ENCODE measurements around the gene FREM3.

FREM3 gene

DNA sequence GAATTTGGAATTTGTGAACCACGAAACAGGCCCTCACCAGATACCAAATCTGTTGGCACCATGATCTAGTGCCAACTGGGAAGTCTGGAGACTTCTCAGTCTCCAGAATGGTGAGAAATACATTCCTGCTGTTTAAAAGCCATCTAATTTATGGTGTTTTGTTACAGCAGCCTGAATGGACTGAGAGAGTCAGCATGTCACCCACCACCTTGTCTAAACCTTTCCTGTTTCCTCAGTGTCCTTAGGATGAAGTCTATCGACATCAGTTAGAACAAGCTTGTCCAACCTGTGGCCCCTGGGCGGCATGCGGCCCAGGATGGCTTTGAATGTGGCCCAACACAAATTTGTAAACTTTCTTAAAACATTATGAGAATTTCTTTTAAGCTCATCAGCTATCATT lies 42.1 kb downstream of the FREM3 start:
- no peaks in the 10 kb centered on the region for H3K4me1 ChIP-seq (ENCODE audit: insufficient read depth, low read length)
- H3K4me3 ChIP-seq (ENCODE audit: low read depth in 1 of 2, low read length in 2 of 2): no peak overlapping the region
- H3K9ac ChIP-seq (ENCODE audit: low read length): no peak overlapping the region
- no peaks in the 10 kb centered on the region for H3K36me3 ChIP-seq (ENCODE audit: insufficient read depth, low read length)
- H3K27ac ChIP-seq (ENCODE audit: low read depth, low read length): no peak overlapping the region
- no peaks in the 10 kb centered on the region for H3K27me3 ChIP-seq (ENCODE audit: control insufficient read depth in 1 of 2, insufficient read depth in 2 of 2, low read length in 2 of 2)
- no peaks in the 10 kb centered on the region for H3K9me3 ChIP-seq (ENCODE audit: low read length)

DNA sequence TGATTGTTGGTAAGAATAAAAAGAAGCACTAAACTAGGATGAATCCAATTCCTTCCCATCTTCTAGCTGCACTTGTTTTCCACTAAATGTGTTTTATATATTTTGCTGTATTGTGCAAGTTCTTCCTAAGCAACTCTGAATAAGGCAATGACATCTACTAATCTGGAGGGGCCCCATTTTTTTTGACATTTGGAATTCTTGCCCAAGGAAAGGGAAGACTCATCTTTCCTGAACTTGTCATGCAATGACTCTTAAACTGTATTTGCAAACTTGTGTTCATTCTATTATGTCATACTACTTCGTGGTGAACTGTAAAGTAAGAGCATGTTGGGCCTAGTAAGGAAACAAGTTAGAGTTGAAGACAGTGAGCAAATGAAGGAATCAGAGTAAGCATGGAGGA lies 45.9 kb downstream of the FREM3 start:
- no peak overlapping the region for H3K27ac ChIP-seq (ENCODE audit: low read depth, low read length)
- H3K4me1 ChIP-seq (ENCODE audit: insufficient read depth, low read length): no peaks in the 10 kb centered on the region
- no peaks in the 10 kb centered on the region for H3K9me3 ChIP-seq (ENCODE audit: low read length)
- H3K9ac ChIP-seq (ENCODE audit: low read length): no peak overlapping the region
- no peak overlapping the region for H3K4me3 ChIP-seq (ENCODE audit: low read depth in 1 of 2, low read length in 2 of 2)
- H3K27me3 ChIP-seq (ENCODE audit: control insufficient read depth in 1 of 2, insufficient read depth in 2 of 2, low read length in 2 of 2): no peaks in the 10 kb centered on the region
- no peaks in the 10 kb centered on the region for H3K36me3 ChIP-seq (ENCODE audit: insufficient read depth, low read length)

DNA sequence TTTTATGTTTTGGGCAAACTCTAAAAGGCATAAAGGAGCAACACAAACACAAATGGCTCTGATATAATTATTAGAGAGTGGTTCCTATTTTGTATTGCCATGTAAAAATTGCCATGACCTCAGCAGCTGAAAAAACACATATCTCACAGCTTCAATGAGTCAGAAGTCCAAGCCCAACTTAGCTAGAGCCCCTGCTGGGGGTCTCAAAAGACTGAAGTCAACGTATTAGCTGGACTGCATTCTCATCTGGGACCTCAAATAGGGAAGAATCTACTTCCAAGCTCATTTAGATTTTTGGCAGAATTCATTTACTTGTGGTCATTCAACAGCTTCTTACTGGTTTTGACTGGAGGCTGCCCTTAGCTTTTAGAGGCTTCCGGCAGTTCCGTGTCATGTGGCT lies 47.4 kb downstream of the FREM3 start:
- Histone ChIP-seq H3K4me1 (ENCODE audit: insufficient read depth, low read length) (no peaks in the 10 kb centered on the region), H3K27ac (ENCODE audit: low read depth, low read length) (no peak overlapping the region), H3K36me3 (ENCODE audit: insufficient read depth, low read length) (no peaks in the 10 kb centered on the region), H3K27me3 (ENCODE audit: control insufficient read depth in 1 of 2, insufficient read depth in 2 of 2, low read length in 2 of 2) (no peaks in the 10 kb centered on the region), H3K9ac (ENCODE audit: low read length) (no peak overlapping the region), H3K9me3 (ENCODE audit: low read length) (no peaks in the 10 kb centered on the region), H3K4me3 (ENCODE audit: low read depth in 1 of 2, low read length in 2 of 2) (no peak overlapping the region)

DNA sequence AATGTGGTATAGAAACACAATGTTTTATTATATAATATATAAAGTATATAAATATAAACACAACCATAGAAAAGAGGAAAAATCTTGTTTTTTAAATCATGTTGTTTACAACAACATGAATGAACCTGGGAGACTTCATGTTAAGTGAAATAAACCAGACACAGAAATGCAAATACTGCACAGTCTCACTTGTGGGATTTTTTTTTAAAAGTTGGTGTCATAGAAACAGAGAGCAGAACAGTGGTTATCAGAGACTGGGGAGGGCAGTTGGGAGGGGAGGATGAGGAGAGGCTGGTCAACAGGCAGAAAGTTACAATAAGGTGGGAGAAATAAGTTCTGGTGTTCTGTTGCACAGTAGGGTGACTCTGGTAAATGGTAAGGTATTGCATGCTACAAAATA lies 57.1 kb downstream of the FREM3 start:
- no peak overlapping the region for H3K27ac ChIP-seq (ENCODE audit: low read depth, low read length)
- H3K9ac ChIP-seq (ENCODE audit: low read length): no peak overlapping the region
- H3K9me3 ChIP-seq (ENCODE audit: low read length): no peaks in the 10 kb centered on the region
- peaks cover 8% of the 10 kb centered on the region for H3K4me1 ChIP-seq (ENCODE audit: insufficient read depth, low read length)
- no peak overlapping the region for H3K4me3 ChIP-seq (ENCODE audit: low read depth in 1 of 2, low read length in 2 of 2)
- no peaks in the 10 kb centered on the region for H3K36me3 ChIP-seq (ENCODE audit: insufficient read depth, low read length)
- no peaks in the 10 kb centered on the region for H3K27me3 ChIP-seq (ENCODE audit: control insufficient read depth in 1 of 2, insufficient read depth in 2 of 2, low read length in 2 of 2)

DNA sequence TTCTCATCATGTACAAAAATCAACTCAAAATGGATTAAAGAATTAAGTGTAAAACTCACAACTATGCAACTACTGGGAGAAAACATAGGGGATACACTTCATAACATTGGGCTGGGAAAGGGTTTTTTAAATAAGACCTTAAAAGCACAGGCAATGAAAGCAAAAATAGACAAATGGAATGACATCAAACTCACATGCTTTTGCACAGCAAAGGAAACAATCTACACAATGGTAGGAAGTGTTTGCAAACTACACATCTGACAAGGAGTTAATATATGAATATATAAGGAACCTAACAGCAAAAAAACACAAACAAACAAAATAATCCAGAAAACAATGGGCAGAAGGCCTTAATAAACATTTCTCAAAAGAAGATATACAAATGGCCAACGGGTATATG lies 57.9 kb downstream of the FREM3 start:
- no peak overlapping the region for H3K4me3 ChIP-seq (ENCODE audit: low read depth in 1 of 2, low read length in 2 of 2)
- no peaks in the 10 kb centered on the region for H3K9me3 ChIP-seq (ENCODE audit: low read length)
- no peak overlapping the region for H3K27ac ChIP-seq (ENCODE audit: low read depth, low read length)
- peaks cover 8% of the 10 kb centered on the region for H3K4me1 ChIP-seq (ENCODE audit: insufficient read depth, low read length)
- H3K27me3 ChIP-seq (ENCODE audit: control insufficient read depth in 1 of 2, insufficient read depth in 2 of 2, low read length in 2 of 2): no peaks in the 10 kb centered on the region
- H3K36me3 ChIP-seq (ENCODE audit: insufficient read depth, low read length): no peaks in the 10 kb centered on the region
- no peak overlapping the region for H3K9ac ChIP-seq (ENCODE audit: low read length)

DNA sequence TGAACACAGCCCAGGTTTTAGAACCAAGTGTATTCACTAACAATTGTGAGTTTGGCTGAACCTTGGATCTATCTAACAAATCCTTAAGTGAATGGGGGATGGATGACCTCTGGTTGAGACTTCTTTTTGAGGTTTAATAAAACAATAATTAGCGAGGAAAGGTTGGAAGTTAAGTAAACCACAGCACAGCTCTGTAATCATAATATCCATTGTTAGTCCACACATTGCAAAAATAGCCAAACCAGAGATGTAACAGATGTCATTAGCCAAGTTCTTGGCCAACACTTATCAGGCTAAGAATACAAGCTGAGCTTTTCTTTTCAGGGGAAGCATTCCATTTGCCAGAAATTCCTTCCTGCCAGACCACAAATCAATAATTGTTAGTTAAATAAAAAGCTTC lies 59.1 kb downstream of the FREM3 start:
- H3K36me3 ChIP-seq (ENCODE audit: insufficient read depth, low read length): no peaks in the 10 kb centered on the region
- H3K4me1 ChIP-seq (ENCODE audit: insufficient read depth, low read length): peaks cover 8% of the 10 kb centered on the region
- H3K9me3 ChIP-seq (ENCODE audit: low read length): no peaks in the 10 kb centered on the region
- no peak overlapping the region for H3K4me3 ChIP-seq (ENCODE audit: low read depth in 1 of 2, low read length in 2 of 2)
- no peak overlapping the region for H3K9ac ChIP-seq (ENCODE audit: low read length)
- H3K27me3 ChIP-seq (ENCODE audit: control insufficient read depth in 1 of 2, insufficient read depth in 2 of 2, low read length in 2 of 2): no peaks in the 10 kb centered on the region
- H3K27ac ChIP-seq (ENCODE audit: low read depth, low read length): no peak overlapping the region

DNA sequence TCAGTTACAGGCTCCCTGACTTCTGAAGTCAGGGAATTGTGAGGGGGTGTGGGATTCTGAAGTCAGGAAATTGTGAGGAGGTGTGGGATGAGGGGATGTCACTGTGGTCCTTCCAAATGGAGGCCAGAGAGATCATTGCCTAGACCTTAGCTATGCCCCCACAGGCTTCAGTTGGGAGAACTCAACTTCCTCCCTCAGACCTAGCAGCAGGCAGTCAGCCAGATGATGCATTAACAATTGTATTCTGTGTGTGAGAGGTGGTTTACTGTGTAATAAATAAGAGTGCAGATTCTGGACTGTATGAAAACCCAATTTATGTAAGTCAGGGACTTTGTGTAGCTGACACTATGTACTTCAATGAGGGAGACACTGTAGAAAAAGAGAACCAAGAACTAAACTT lies 65.7 kb downstream of the FREM3 start:
- Histone ChIP-seq H3K9me3 (ENCODE audit: low read length) (no peaks in the 10 kb centered on the region), H3K9ac (ENCODE audit: low read length) (no peak overlapping the region), H3K4me3 (ENCODE audit: low read depth in 1 of 2, low read length in 2 of 2) (no peak overlapping the region), H3K4me1 (ENCODE audit: insufficient read depth, low read length) (no peaks in the 10 kb centered on the region), H3K27me3 (ENCODE audit: control insufficient read depth in 1 of 2, insufficient read depth in 2 of 2, low read length in 2 of 2) (no peaks in the 10 kb centered on the region), H3K27ac (ENCODE audit: low read depth, low read length) (no peak overlapping the region), H3K36me3 (ENCODE audit: insufficient read depth, low read length) (no peaks in the 10 kb centered on the region)

DNA sequence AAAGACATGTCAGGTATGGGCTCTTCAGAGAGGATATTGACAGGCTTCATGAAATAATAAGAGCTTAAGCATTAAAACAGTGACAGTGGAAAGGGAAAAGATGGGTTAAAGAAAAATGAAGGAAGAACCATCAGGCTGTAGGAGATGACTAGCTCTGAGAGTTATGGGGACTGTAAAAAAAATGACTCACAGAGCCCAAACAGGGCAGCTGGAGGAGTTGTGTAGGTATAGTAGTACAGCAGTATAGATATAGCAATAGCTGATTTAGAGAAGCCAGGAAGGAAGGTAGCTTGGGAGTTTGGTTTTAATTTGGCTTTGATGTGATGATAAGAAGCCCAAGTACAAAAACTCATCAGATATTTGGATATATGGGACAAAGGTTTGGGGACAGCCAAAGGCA lies 66.6 kb downstream of the FREM3 start:
- Histone ChIP-seq H3K4me1 (ENCODE audit: insufficient read depth, low read length) (no peaks in the 10 kb centered on the region), H3K4me3 (ENCODE audit: low read depth in 1 of 2, low read length in 2 of 2) (no peak overlapping the region), H3K36me3 (ENCODE audit: insufficient read depth, low read length) (no peaks in the 10 kb centered on the region), H3K9me3 (ENCODE audit: low read length) (no peaks in the 10 kb centered on the region), H3K9ac (ENCODE audit: low read length) (no peak overlapping the region), H3K27ac (ENCODE audit: low read depth, low read length) (no peak overlapping the region), H3K27me3 (ENCODE audit: control insufficient read depth in 1 of 2, insufficient read depth in 2 of 2, low read length in 2 of 2) (no peaks in the 10 kb centered on the region)

DNA sequence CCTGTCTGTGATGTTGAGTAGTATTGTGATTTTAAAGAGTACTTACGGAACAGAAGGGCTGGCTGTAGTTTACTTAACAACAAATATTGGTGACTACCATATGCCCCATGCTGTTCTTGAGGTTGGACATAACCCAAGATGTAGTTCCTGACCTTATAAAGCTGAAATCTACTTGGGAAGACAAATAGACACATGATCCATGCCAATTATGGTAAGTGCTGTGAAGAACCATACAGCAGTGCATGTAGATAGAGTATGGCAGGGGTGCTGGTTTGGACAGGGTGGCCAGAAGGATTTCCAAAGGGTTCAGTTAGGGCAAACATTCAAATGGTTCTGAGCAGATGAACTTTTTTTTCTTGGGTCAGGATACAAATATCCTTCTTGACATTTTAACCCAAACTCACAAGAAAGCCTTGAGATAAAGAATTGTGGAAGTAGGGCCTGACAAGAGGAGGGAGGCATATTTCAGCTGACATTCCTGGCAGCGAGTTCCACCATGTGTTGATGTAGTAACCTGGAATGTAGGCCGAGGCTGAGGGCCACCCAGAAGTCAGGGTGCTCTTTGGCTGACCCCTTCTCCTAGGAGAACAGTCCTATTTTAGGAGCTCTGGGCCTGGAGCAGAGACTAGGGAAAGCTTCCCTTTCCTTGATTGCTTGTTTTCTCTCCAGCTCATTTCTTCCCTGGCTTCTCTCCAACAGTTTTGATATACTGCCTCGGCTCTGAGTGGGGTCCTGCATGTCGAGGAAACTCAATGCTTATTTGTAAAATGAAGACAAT lies 74.2 kb downstream of the FREM3 start:
- peaks cover 15% of the 10 kb centered on the region for H3K4me1 ChIP-seq (ENCODE audit: insufficient read depth, low read length)
- no peaks in the 10 kb centered on the region for H3K9me3 ChIP-seq (ENCODE audit: low read length)
- H3K27ac ChIP-seq (ENCODE audit: low read depth, low read length): no peak overlapping the region
- H3K27me3 ChIP-seq (ENCODE audit: control insufficient read depth in 1 of 2, insufficient read depth in 2 of 2, low read length in 2 of 2): no peaks in the 10 kb centered on the region
- H3K4me3 ChIP-seq (ENCODE audit: low read depth in 1 of 2, low read length in 2 of 2): no peak overlapping the region
- no peaks in the 10 kb centered on the region for H3K36me3 ChIP-seq (ENCODE audit: insufficient read depth, low read length)
- H3K9ac ChIP-seq (ENCODE audit: low read length): no peak overlapping the region

DNA sequence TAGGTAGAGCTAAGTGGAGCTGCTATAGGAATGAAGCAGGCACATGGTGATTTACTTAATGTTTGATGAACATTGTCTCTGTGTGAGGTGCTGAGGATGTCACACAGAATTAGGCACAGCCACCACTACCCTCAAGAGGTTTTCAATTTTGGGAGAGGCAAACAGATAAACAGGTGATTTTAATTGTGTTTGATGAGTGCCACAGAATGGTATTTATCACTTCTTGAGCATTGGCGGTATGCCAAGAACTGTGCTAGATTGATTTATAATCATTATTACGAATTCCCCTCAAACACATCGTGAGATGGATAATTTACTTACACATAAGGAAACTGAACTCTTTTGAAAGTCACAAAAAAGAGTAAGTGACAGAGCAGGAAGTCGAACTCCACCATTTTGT lies 74.8 kb downstream of the FREM3 start:
- H3K4me3 ChIP-seq (ENCODE audit: low read depth in 1 of 2, low read length in 2 of 2): no peak overlapping the region
- no peaks in the 10 kb centered on the region for H3K27me3 ChIP-seq (ENCODE audit: control insufficient read depth in 1 of 2, insufficient read depth in 2 of 2, low read length in 2 of 2)
- H3K27ac ChIP-seq (ENCODE audit: low read depth, low read length): no peak overlapping the region
- H3K36me3 ChIP-seq (ENCODE audit: insufficient read depth, low read length): no peaks in the 10 kb centered on the region
- H3K9ac ChIP-seq (ENCODE audit: low read length): no peak overlapping the region
- H3K4me1 ChIP-seq (ENCODE audit: insufficient read depth, low read length): peaks cover 15% of the 10 kb centered on the region
- no peaks in the 10 kb centered on the region for H3K9me3 ChIP-seq (ENCODE audit: low read length)

DNA sequence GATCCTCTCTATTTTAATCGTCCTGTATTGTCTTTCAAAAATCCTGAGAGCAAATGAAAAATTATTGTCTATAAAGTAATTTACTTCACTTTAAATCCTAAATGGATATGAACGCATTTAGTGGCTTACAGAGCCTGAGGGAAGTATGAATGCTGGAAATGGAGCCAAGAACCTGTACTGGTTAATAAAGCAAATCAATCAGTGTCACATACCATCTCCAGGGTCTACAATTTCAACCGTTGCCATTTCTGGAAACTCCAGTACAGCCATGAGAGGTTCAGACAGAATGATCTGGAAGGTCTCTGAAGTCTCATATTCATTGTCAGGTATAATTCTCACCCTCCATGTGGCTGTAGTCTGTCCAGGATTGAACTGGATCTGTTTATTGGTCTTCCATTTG lies 76.6 kb downstream of the FREM3 start:
- no peak overlapping the region for H3K27ac ChIP-seq (ENCODE audit: low read depth, low read length)
- H3K36me3 ChIP-seq (ENCODE audit: insufficient read depth, low read length): no peaks in the 10 kb centered on the region
- H3K9ac ChIP-seq (ENCODE audit: low read length): no peak overlapping the region
- H3K9me3 ChIP-seq (ENCODE audit: low read length): no peaks in the 10 kb centered on the region
- peaks cover 15% of the 10 kb centered on the region for H3K4me1 ChIP-seq (ENCODE audit: insufficient read depth, low read length)
- H3K27me3 ChIP-seq (ENCODE audit: control insufficient read depth in 1 of 2, insufficient read depth in 2 of 2, low read length in 2 of 2): no peaks in the 10 kb centered on the region
- H3K4me3 ChIP-seq (ENCODE audit: low read depth in 1 of 2, low read length in 2 of 2): no peak overlapping the region

DNA sequence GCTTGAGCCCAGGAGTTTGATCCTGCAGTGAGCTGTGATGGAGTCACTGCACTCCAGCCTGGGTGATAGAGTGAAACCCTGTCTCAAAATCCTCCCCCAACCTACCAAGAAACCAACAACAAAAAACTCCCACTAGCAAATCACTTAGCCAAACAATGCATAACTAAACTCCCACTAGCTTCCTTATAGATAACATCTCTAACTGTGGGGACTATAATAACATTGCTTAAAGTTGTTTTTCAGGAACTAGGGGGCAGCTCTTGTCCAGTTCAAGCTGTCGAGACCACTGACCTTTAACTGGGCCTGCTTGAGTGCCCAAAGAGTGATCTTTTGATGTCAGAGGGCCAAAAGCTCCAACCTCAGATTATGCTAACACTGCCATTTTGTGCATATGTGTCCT lies 81.7 kb downstream of the FREM3 start:
- H3K4me3 ChIP-seq (ENCODE audit: low read depth in 1 of 2, low read length in 2 of 2): no peak overlapping the region
- H3K36me3 ChIP-seq (ENCODE audit: insufficient read depth, low read length): no peaks in the 10 kb centered on the region
- no peaks in the 10 kb centered on the region for H3K9me3 ChIP-seq (ENCODE audit: low read length)
- H3K9ac ChIP-seq (ENCODE audit: low read length): no peak overlapping the region
- H3K4me1 ChIP-seq (ENCODE audit: insufficient read depth, low read length): no peaks in the 10 kb centered on the region
- no peaks in the 10 kb centered on the region for H3K27me3 ChIP-seq (ENCODE audit: control insufficient read depth in 1 of 2, insufficient read depth in 2 of 2, low read length in 2 of 2)
- no peak overlapping the region for H3K27ac ChIP-seq (ENCODE audit: low read depth, low read length)

Measured in muscle layer of colon (tissue), 2 donors.